ENCODE measurements around the gene CHD2. TPM values are rescaled to one million over a fixed set of nuclear protein-coding genes. Genes with fewer than 3 reads are reported as not detected.
A peak's percentile ranks its signal among the peaks of the same experiment; 100 is the strongest.

Gene CHD2
- total RNA-seq, 1 donor from 2014 or later = 89.9 TPM

GRCh38 chr15:92971713-92972112 is 71.6 kb downstream of the CHD2 start:
- H3K27ac Mint-ChIP-seq (ENCODE audit: unreplicated experiment) = peak overlapping the region; percentile 9
- peaks cover 71% of the 10 kb centered on the region for H3K36me3 Mint-ChIP-seq (ENCODE audit: unreplicated experiment)
- H3K4me1 Mint-ChIP-seq (ENCODE audit: unreplicated experiment) = peaks cover 11% of the 10 kb centered on the region
- no peak for DNase-seq (ENCODE audit: extremely low spot score, unreplicated experiment)
- H3K27me3 Mint-ChIP-seq (ENCODE audit: unreplicated experiment) = no peaks in the 10 kb centered on the region
- TF ChIP-seq CTCF (IDR thresholded peaks at IDR 0.05) = no peak
- no peaks in the 10 kb centered on the region for H3K9me3 Mint-ChIP-seq (ENCODE audit: unreplicated experiment)
- H3K4me3 Mint-ChIP-seq (ENCODE audit: unreplicated experiment) = no peak overlapping the region

- Mint-ChIP-seq H3K36me3 (ENCODE audit: unreplicated experiment) (peaks cover 70% of the 10 kb centered on the region), H3K4me3 (ENCODE audit: unreplicated experiment) (no peak overlapping the region), H3K9me3 (ENCODE audit: unreplicated experiment) (no peaks in the 10 kb centered on the region), H3K4me1 (ENCODE audit: unreplicated experiment) (peaks cover 8% of the 10 kb centered on the region), H3K27me3 (ENCODE audit: unreplicated experiment) (no peaks in the 10 kb centered on the region), H3K27ac (ENCODE audit: unreplicated experiment) (no peak overlapping the region)
- no peak for DNase-seq (ENCODE audit: extremely low spot score, unreplicated experiment)
- no peak for TF ChIP-seq CTCF (IDR thresholded peaks at IDR 0.05)
Observed at GRCh38 chr15:92974183-92974915, 74.2 kb downstream of the CHD2 start.

GRCh38 chr15:92979011-92979701 is 79.0 kb downstream of the CHD2 start:
- H3K27ac Mint-ChIP-seq (ENCODE audit: unreplicated experiment) = no peak overlapping the region
- no peaks in the 10 kb centered on the region for H3K9me3 Mint-ChIP-seq (ENCODE audit: unreplicated experiment)
- no peak for DNase-seq (ENCODE audit: extremely low spot score, unreplicated experiment)

DNA sequence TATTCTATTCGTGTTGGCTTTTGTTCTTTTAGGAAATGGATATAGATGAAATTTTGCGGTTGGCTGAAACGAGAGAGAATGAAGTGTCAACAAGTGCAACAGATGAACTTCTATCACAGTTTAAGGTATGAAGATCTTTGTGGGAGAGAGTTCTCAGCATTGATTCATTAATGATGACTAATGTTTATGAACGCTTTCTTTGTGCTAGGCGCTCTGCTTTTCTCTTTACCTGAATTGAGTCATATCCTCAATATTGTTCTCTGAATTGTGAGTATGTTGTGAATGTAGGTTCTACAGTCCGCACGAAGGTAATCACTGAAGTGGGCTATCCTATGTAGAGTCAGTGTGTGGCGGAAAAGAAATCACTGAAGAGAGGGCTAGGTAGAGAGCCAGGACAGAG is 81.2 kb downstream of the CHD2 start:
- H3K27me3 Mint-ChIP-seq (ENCODE audit: unreplicated experiment) = no peaks in the 10 kb centered on the region
- no peak overlapping the region for H3K4me3 Mint-ChIP-seq (ENCODE audit: unreplicated experiment)
- H3K4me1 Mint-ChIP-seq (ENCODE audit: unreplicated experiment) = peaks cover 3% of the 10 kb centered on the region
- DNase-seq (ENCODE audit: extremely low spot score, unreplicated experiment) = no peak
- H3K27ac Mint-ChIP-seq (ENCODE audit: unreplicated experiment) = no peak overlapping the region
- peaks cover 40% of the 10 kb centered on the region for H3K36me3 Mint-ChIP-seq (ENCODE audit: unreplicated experiment)
- no peak for TF ChIP-seq CTCF (IDR thresholded peaks at IDR 0.05)
- H3K9me3 Mint-ChIP-seq (ENCODE audit: unreplicated experiment) = no peaks in the 10 kb centered on the region

More at GRCh38 chr15:92979011-92979701, 79.0 kb downstream of the CHD2 start:
- Mint-ChIP-seq H3K36me3 (ENCODE audit: unreplicated experiment) (peaks cover 42% of the 10 kb centered on the region), H3K4me1 (ENCODE audit: unreplicated experiment) (peaks cover 7% of the 10 kb centered on the region), H3K4me3 (ENCODE audit: unreplicated experiment) (no peak overlapping the region), H3K27me3 (ENCODE audit: unreplicated experiment) (no peaks in the 10 kb centered on the region)
- no peak for TF ChIP-seq CTCF (IDR thresholded peaks at IDR 0.05)

GRCh38 chr15:92984161-92984560 is 84.0 kb downstream of the CHD2 start:
- Mint-ChIP-seq H3K4me3 (ENCODE audit: unreplicated experiment) (no peak overlapping the region), H3K36me3 (ENCODE audit: unreplicated experiment) (peaks cover 38% of the 10 kb centered on the region), H3K4me1 (ENCODE audit: unreplicated experiment) (peaks cover 3% of the 10 kb centered on the region), H3K27me3 (ENCODE audit: unreplicated experiment) (no peaks in the 10 kb centered on the region), H3K27ac (ENCODE audit: unreplicated experiment) (peak overlapping the region; percentile 2), H3K9me3 (ENCODE audit: unreplicated experiment) (no peaks in the 10 kb centered on the region)
- no peak for DNase-seq (ENCODE audit: extremely low spot score, unreplicated experiment)
- TF ChIP-seq CTCF (IDR thresholded peaks at IDR 0.05) = no peak

Data from osteocyte (in vitro differentiated cells).